SH-SY5Y (cell line): Measurements from ENCODE around the gene CYB5RL.

Experiments
- GATA2 ChIP-seq: IDR thresholded peaks from 2 replicates; pipeline ENCODE4 v1.6.1; 2011; ENCODE audit warnings: mild to moderate bottlenecking, low read depth, low read length
- GATA3 ChIP-seq: IDR thresholded peaks from 2 replicates; pipeline ENCODE4 v1.6.1; 2011; ENCODE audit warnings: low read depth, mild to moderate bottlenecking, low read length, moderate library complexity

DNA sequence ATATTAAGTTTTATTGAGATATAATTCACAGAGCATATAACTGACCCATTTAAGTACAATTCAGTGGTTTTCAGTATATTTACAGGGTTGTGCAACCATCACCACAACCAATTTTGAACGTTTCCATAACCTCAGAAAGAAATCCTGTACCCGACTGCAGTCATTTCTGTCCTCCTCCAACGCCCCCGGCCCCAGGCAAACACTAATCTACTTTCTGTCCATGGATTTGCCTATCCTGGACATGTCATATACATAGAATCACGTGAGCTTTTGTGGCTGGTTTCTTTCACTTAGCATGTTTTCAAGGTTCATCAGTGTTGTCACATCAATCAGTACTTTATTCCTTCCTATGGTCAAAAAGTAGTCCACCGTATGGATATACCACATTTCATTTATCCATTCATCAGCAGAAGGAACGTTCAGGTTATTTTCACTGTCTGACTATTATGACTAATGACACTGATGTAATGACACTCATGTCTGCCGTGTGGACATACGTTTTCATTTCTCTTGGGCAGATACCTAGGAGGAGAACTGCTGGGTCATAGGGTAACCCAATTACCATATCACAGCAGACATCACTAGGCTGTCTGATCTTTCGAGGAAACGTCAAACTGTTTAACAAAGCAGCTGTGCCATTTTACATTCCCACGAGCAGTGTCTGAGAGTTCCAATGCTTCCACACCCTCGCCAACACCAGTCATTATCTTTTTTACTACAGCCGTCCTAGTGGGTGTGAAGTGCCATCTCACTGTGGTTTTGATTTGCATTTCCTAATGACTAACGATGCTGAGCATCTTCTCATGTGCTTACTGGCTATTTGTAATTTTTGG is 30.9 kb upstream of the CYB5RL start:
- TF ChIP-seq GATA3 (peak; percentile 96), GATA2 (peak; percentile 94)
